ENCODE results near the gene TRIO.

Gene TRIO

GRCh38 chr5:14148890-14149671, 5.9 kb downstream of the TRIO start:
- intact Hi-C loops (cut with DNase I; ENCODE audit: low total_unique reads) = no loop called here
- Histone ChIP-seq H3K4me1 (peaks cover 0 to 76% (median 54%) of the 10 kb centered on the region in 4 donors), H3K27ac (no peak overlapping the region)

GRCh38 chr5:14149672-14150274, 6.6 kb downstream of the TRIO start:
- Histone ChIP-seq H3K4me3 (no peak overlapping the region), H3K27ac (no peak overlapping the region), H3K27me3 (no peaks in the 10 kb centered on the region), H3K4me1 (peaks cover 0 to 83% (median 61%) of the 10 kb centered on the region in 4 donors), H3K36me3 (no peaks in the 10 kb centered on the region), H3K9me3 (no peaks in the 10 kb centered on the region)
- TF ChIP-seq CTCF (IDR thresholded peaks at IDR 0.05) = no peak
- no peak for DNase-seq
- intact Hi-C loops (cut with DNase I; ENCODE audit: low total_unique reads) = no loop called here

More at GRCh38 chr5:14148890-14149671, 5.9 kb downstream of the TRIO start:
- Histone ChIP-seq H3K9me3 (no peaks in the 10 kb centered on the region), H3K27me3 (no peaks in the 10 kb centered on the region), H3K4me3 (no peak overlapping the region), H3K36me3 (no peaks in the 10 kb centered on the region)
- no peak for DNase-seq
- no peak for TF ChIP-seq CTCF (IDR thresholded peaks at IDR 0.05)

- Histone ChIP-seq H3K27ac (no peak overlapping the region), H3K4me3 (no peak overlapping the region), H3K36me3 (no peaks in the 10 kb centered on the region), H3K27me3 (no peaks in the 10 kb centered on the region), H3K4me1 (peaks cover 0 to 86% (median 65%) of the 10 kb centered on the region in 4 donors), H3K9me3 (no peaks in the 10 kb centered on the region)
- TF ChIP-seq CTCF (IDR thresholded peaks at IDR 0.05) = no peak
- DNase-seq = no peak
- intact Hi-C loops (cut with DNase I; ENCODE audit: low total_unique reads) = no loop called here
Measured at GRCh38 chr5:14151416-14151815, 8.3 kb downstream of the TRIO start.

GRCh38 chr5:14153071-14153864, 10.1 kb downstream of the TRIO start:
- H3K9me3 ChIP-seq = no peaks in the 10 kb centered on the region
- no peak for DNase-seq
- no peak for TF ChIP-seq CTCF (IDR thresholded peaks at IDR 0.05)
- H3K4me1 ChIP-seq = peaks cover 0 to 86% (median 63%) of the 10 kb centered on the region in 4 donors
- H3K27ac ChIP-seq = peak overlapping the region; percentile 42 to 53
- H3K27me3 ChIP-seq = no peaks in the 10 kb centered on the region
- no peaks in the 10 kb centered on the region for H3K36me3 ChIP-seq
- H3K4me3 ChIP-seq = no peak overlapping the region
- intact Hi-C loops (cut with DNase I; ENCODE audit: low total_unique reads) = no loop called here

GRCh38 chr5:14153932-14154731, 11.0 kb downstream of the TRIO start:
- Histone ChIP-seq H3K36me3 (no peaks in the 10 kb centered on the region), H3K9me3 (no peaks in the 10 kb centered on the region), H3K27me3 (no peaks in the 10 kb centered on the region), H3K27ac (peak overlapping the region; percentile 53 to 60), H3K4me1 (peaks cover 0 to 78% (median 54%) of the 10 kb centered on the region in 4 donors), H3K4me3 (peak overlapping the region in 1 of 2 donors; percentile 30)
- DNase-seq = peak; percentile 84 to 89
- intact Hi-C loops (cut with DNase I; ENCODE audit: low total_unique reads) = no loop called here
- no peak for TF ChIP-seq CTCF (IDR thresholded peaks at IDR 0.05)
